Epithelial cell of prostate (primary cell): ENCODE results near the gene TAS2R10.

Experiments
- DNase-seq: peaks from one replicate; pipeline ENCODE4 v3.0.0-alpha.2; 2011; ENCODE audit warnings: low read depth, low spot score
- H3K27ac ChIP-seq: fragments of 450-650 bp; 2 replicates; pipeline ENCODE4 v1.5.1; 2017; ENCODE audit warnings: mild to moderate bottlenecking

TAS2R10 gene

GRCh38 chr12:10783252-10783651 is 42.9 kb downstream of the TAS2R10 start:
- no peak for DNase-seq
- H3K27ac ChIP-seq, result no peak overlapping the region

- no peak overlapping the region for H3K27ac ChIP-seq
- no peak for DNase-seq
Observed at GRCh38 chr12:10779103-10779502, 47.1 kb downstream of the TAS2R10 start.
